ENCODE measurements around the gene CITED2. TPM values are rescaled to one million over a fixed set of nuclear protein-coding genes. Genes with fewer than 3 reads are reported as not detected.

CITED2 gene
- polyA plus RNA-seq, 3 donors = 22.9 to 71.6 (median 43.9) TPM

DNA sequence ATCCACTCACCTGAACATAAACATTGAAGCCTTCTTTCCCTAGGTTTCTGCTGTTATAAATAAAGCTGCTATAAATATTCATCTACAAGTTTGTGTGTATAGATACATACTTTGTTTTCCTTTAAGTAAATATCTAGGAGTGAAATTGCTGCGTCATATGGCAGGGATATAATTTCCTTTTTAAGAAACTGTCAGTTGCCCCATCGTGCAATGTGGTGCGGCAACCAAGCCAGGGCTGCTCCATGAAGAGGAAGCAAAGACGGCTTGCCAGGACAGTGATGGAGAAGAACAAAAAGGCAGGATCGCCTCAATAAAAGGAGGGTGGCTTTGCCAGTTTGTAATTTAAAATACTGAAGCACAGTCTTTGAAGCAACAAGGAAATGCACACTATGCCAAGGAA, 36.6 kb downstream of the CITED2 start:
- Histone ChIP-seq H3K4me3 (replicated peaks in 1 of 3; ENCODE audit: low read depth in 2 of 3, low read length in 3 of 3) (peak overlapping the region in 1 of 3 experiments; percentile 21), H2AFZ (ENCODE audit: insufficient read depth, low read depth, low read length, poor library complexity, severe bottlenecking) (no peak overlapping the region), H3K4me2 (replicated peaks; ENCODE audit: extremely low read depth, low read length, poor library complexity, severe bottlenecking) (peak overlapping the region; percentile 37), H3K27ac (ENCODE audit: low read depth in 1 of 2, low read length in 2 of 2) (peak overlapping the region; percentile 79 to 91), H4K20me1 (ENCODE audit: insufficient read depth, low read length) (no peaks in the 10 kb centered on the region), H3K79me2 (ENCODE audit: insufficient read depth, low read length) (no peaks in the 10 kb centered on the region), H3K4me1 (ENCODE audit: control insufficient read depth in 1 of 2, insufficient read depth in 2 of 2, low read length in 2 of 2) (peaks cover 57 to 69% of the 10 kb centered on the region in 2 donors), H3K36me3 (replicated peaks in 1 of 2; ENCODE audit: control insufficient read depth in 1 of 2, insufficient read depth in 2 of 2, low read length in 2 of 2) (no peaks in the 10 kb centered on the region), H3K9me3 (replicated peaks in 1 of 2; ENCODE audit: control insufficient read depth in 1 of 2, insufficient read depth in 1 of 2, low read length in 2 of 2) (no peaks in the 10 kb centered on the region), H3K27me3 (ENCODE audit: control insufficient read depth in 2 of 2, insufficient read depth in 2 of 2, low read length in 2 of 2) (no peaks in the 10 kb centered on the region), H3K9ac (ENCODE audit: insufficient read depth, low read length, poor library complexity, severe bottlenecking) (peak overlapping the region; percentile 22)
- Mint-ChIP-seq H3K36me3 (peaks cover 3 to 6% of the 10 kb centered on the region in 2 donors), H3K27me3 (ENCODE audit: low read depth in 3 of 3) (no peaks in the 10 kb centered on the region), H3K27ac (peak overlapping the region; percentile 87 to 99 (median 97)), H3K4me3 (peak overlapping the region in 1 of 2 donors; percentile 71), H3K4me1 (peaks cover 66% of the 10 kb centered on the region), H3K9me3 (peaks cover 0 to 11% (median 2%) of the 10 kb centered on the region in 7 donors)
- TF ChIP-seq, protein P1, sequence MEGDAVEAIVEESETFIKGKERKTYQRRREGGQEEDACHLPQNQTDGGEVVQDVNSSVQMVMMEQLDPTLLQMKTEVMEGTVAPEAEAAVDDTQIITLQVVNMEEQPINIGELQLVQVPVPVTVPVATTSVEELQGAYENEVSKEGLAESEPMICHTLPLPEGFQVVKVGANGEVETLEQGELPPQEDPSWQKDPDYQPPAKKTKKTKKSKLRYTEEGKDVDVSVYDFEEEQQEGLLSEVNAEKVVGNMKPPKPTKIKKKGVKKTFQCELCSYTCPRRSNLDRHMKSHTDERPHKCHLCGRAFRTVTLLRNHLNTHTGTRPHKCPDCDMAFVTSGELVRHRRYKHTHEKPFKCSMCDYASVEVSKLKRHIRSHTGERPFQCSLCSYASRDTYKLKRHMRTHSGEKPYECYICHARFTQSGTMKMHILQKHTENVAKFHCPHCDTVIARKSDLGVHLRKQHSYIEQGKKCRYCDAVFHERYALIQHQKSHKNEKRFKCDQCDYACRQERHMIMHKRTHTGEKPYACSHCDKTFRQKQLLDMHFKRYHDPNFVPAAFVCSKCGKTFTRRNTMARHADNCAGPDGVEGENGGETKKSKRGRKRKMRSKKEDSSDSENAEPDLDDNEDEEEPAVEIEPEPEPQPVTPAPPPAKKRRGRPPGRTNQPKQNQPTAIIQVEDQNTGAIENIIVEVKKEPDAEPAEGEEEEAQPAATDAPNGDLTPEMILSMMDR (IDR thresholded peaks at IDR 0.05) = no peak
- WGBS (ENCODE audit: insufficient coverage) = 4% methylated on average over 5 of the region's 5 CpGs
- peak; percentile 76 to 90 (median 86) for DNase-seq
- intact Hi-C loops (cut with micrococcal nuclease) = loop anchor here (5.0 to 10.0 kb wide), 2 partner anchors 46 to 707 kb away; partner anchors contain the start of gene TXLNB (in 2 of the 2)

DNA sequence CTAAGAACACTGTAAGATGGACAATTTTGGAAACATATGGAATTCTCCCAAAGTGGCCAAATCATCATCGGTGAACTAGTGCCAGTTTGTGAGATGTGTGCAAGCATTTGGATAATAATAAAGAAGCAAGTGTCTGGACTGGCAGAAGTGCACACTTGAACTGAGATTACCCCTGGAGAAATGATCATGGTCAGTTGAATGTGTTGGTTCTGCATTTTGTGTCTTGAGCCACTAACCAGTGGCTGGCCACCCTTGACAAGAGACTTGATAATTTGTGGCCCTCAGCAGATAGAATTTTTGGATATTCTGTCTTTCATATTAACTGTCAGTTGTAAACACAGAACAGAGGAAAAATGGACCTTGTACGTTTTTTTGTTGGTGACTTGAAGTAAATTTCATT, 37.4 kb downstream of the CITED2 start:
- DNase-seq = peak in 2 of 3 donors; percentile 18 to 37
- Mint-ChIP-seq H3K36me3 (peaks cover 3 to 6% of the 10 kb centered on the region in 2 donors), H3K4me3 (no peak overlapping the region), H3K27me3 (ENCODE audit: low read depth in 3 of 3) (no peaks in the 10 kb centered on the region), H3K9me3 (peaks cover 0 to 11% (median 2%) of the 10 kb centered on the region in 7 donors), H3K4me1 (peaks cover 62% of the 10 kb centered on the region), H3K27ac (peak overlapping the region; percentile 87 to 99 (median 97))
- no peak overlapping the region for H3K9ac ChIP-seq (ENCODE audit: insufficient read depth, low read length, poor library complexity, severe bottlenecking)
- H3K4me3 ChIP-seq (replicated peaks in 1 of 3; ENCODE audit: low read depth in 2 of 3, low read length in 3 of 3) = no peak overlapping the region
- no peak overlapping the region for H3K4me2 ChIP-seq (replicated peaks; ENCODE audit: extremely low read depth, low read length, poor library complexity, severe bottlenecking)
- intact Hi-C loops (cut with micrococcal nuclease) = loop anchor here (5.0 to 10.0 kb wide), 2 partner anchors 45 to 708 kb away; partner anchors contain the start of gene TXLNB (in 2 of the 2)
- H3K36me3 ChIP-seq (replicated peaks in 1 of 2; ENCODE audit: control insufficient read depth in 1 of 2, insufficient read depth in 2 of 2, low read length in 2 of 2) = no peaks in the 10 kb centered on the region
- H2AFZ ChIP-seq (ENCODE audit: insufficient read depth, low read depth, low read length, poor library complexity, severe bottlenecking) = no peak overlapping the region
- 100% methylated on average over 1 of the region's 2 CpGs for WGBS (ENCODE audit: insufficient coverage)
- no peaks in the 10 kb centered on the region for H3K27me3 ChIP-seq (ENCODE audit: control insufficient read depth in 2 of 2, insufficient read depth in 2 of 2, low read length in 2 of 2)
- peak overlapping the region; percentile 46 to 91 for H3K27ac ChIP-seq (ENCODE audit: low read depth in 1 of 2, low read length in 2 of 2)
- TF ChIP-seq, protein P1 (IDR thresholded peaks at IDR 0.05) = no peak
- H3K4me1 ChIP-seq (ENCODE audit: control insufficient read depth in 1 of 2, insufficient read depth in 2 of 2, low read length in 2 of 2) = peaks cover 57 to 68% of the 10 kb centered on the region in 2 donors
- H3K79me2 ChIP-seq (ENCODE audit: insufficient read depth, low read length) = no peaks in the 10 kb centered on the region
- H3K9me3 ChIP-seq (replicated peaks in 1 of 2; ENCODE audit: control insufficient read depth in 1 of 2, insufficient read depth in 1 of 2, low read length in 2 of 2) = no peaks in the 10 kb centered on the region
- no peaks in the 10 kb centered on the region for H4K20me1 ChIP-seq (ENCODE audit: insufficient read depth, low read length)
